Right lobe of liver (tissue), 6 donors: ENCODE results near the gene PDLIM5. TPM values are rescaled to one million over a fixed set of nuclear protein-coding genes. Genes with fewer than 3 reads are reported as not detected.

ENCODE experiments used
- ATAC-seq, 4 donors: fragments of 200-7000 bp; cut with Tn5 transposase; one replicate each; pipeline ENCODE4 v1.9.1; 2020; ENCODE audit warnings: mild to moderate bottlenecking in 4 of 4, moderate library complexity in 4 of 4
- DNase-seq, 3 donors: peaks; one replicate each; pipeline ENCODE4 v3.0.0-alpha.2; 2020
- H3K27ac ChIP-seq, 3 donors: fragments of 200-600 bp; one replicate each; pipeline ENCODE4 v1.8.0; 2022
- H3K27me3 ChIP-seq, 2 donors: fragments of 200-600 bp; one replicate each; pipeline ENCODE4 v1.8.0; 2022
- H3K36me3 ChIP-seq, 4 donors: fragments of 200-600 bp; sonication (generic) in 1 of 4; one replicate each; pipeline versions ENCODE4 v1.5.1 to v1.8.0; 2017 to 2022; ENCODE audit warnings: control low read depth in 1 of 4
- H3K4me1 ChIP-seq, 4 donors: fragments of 200-600 bp; sonication (generic) in 1 of 4; one replicate each; pipeline versions ENCODE4 v1.5.1 to v1.8.0; 2017 to 2022; ENCODE audit warnings: control low read depth in 1 of 4
- H3K4me3 ChIP-seq, 3 donors: fragments of 200-600 bp; one replicate each; pipeline ENCODE4 v1.8.0; 2022
- H3K9me3 ChIP-seq, 4 donors: fragments of 200-600 bp; sonication (generic) in 1 of 4; one replicate each; pipeline versions ENCODE4 v1.5.1 to v1.8.0; 2017 to 2022; ENCODE audit warnings: control low read depth in 1 of 4
- CTCF ChIP-seq, 4 donors: fragments of 200-600 bp in 3 of 4; fragments of 450-650 bp in 1 of 4; IDR thresholded peaks; one replicate each; pipeline versions ENCODE4 v1.5.1 to v1.8.0; 2016 to 2022; ENCODE audit warnings: antibody characterized with exemption in 4 of 4, mild to moderate bottlenecking in 2 of 4
- POLR2A ChIP-seq: fragments of 450-650 bp; IDR thresholded peaks from one replicate; pipeline ENCODE4 v1.6.1; 2017; ENCODE audit warnings: antibody characterized with exemption, mild to moderate bottlenecking
- WGBS: methylation state at CpG from one replicate; pipeline ENCODE4 v1.1.6; 2018; ENCODE audit warnings: low coverage, low lambda C conversion rate; ENCODE audit not compliant: insufficient coverage; ENCODE audit errors: missing lambda C conversion rate; 5-methylcytosine and 5-hydroxymethylcytosine counted together
- intact Hi-C, 2 donors: fragments of 100-400 bp; cut with DNase I; formaldehyde crosslinking; loops; one replicate each; pipeline versions ENCODE4 v1.11.2 to v1.14.1; 2022
- total RNA-seq, 6 experiments: library from RNA; depleted of rRNA in 2 of 6; stranded (reverse); fragments of >200 nt in 2 of 6; fragmentation: NEBNext Ultra II Directional in 3 of 6; extraction: Animal tissue kit (Norgen Biotek cat#: 25700) in 3 of 6; gene quantifications; one replicate each; pipeline versions ENCODE4 v1.1.0 to v1.2.4, GENCODE V29; 2016 to 2023
- donor health status: DM: no; HTN: yes; CAD: no.
- donor health status: DM: no; HTN: no; CAD: no.
- donor health status: DM: no; HTN: no; CAD: no.
- donor health status: DM: no; HTN: yes; CAD: no.
- donor health status: DM: no; HTN: yes; CAD: no.

PDLIM5 gene
- total RNA-seq, 6 experiments from 2014 or later = 71.9 to 135 (median 101) TPM

DNA sequence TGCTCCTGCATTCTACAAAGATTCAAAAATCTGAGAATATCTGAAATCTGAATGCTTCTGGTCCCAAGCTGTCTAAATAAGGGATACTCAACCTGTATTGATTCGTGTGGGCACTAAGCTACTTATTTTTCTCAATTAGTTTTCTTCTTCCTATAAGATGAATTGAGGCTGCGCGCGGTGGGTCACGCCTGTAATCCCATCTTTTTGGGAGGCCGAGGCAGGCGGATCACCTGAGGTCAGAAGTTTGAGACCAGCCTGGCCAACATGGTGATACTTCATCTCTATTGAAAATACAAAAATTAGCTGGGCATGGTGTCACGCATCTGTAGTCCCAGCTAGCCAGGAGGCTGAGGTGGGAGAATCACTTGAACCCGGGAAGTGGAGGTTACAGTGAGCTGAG is 122.3 kb downstream of the PDLIM5 start:
- H3K27me3 ChIP-seq = no peaks in the 10 kb centered on the region
- no peaks in the 10 kb centered on the region for H3K9me3 ChIP-seq
- H3K4me3 ChIP-seq = no peak overlapping the region
- no peak for TF ChIP-seq POLR2A
- peaks cover 0 to 8% (median 3%) of the 10 kb centered on the region in 4 donors for H3K36me3 ChIP-seq
- WGBS = 82% methylated on average over 8 of the region's 9 CpGs
- DNase-seq (no peak), ATAC-seq (no peak)
- intact Hi-C loops = no loop called here
- H3K4me1 ChIP-seq = peaks cover 0 to 22% (median 6%) of the 10 kb centered on the region in 4 donors
- H3K27ac ChIP-seq = no peak overlapping the region

DNA sequence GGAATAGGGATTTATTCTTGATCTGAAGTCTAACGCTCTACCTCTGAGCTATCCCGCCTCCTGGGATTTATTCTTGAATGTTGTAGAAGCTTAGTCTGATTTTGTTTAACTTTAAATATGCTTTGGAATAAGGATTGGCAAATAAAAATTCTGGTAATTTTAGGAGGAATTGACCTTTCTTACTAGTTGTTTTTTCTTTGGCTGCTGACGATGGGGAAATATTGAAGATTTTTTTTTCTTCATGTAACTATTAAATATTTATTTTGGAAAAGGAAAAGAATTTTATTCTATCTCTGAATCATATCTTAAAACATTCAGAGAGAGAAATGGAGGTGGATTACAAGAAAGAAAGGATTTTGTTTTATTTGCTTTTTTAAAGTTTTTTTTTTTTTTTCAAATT is 122.9 kb downstream of the PDLIM5 start:
- no peak for ATAC-seq
- H3K27me3 ChIP-seq = no peaks in the 10 kb centered on the region
- peaks cover 0 to 8% (median 3%) of the 10 kb centered on the region in 4 donors for H3K36me3 ChIP-seq
- DNase-seq = no peak
- TF ChIP-seq CTCF (IDR thresholded peaks at IDR 0.05) (no peak), POLR2A (no peak)
- H3K27ac ChIP-seq = no peak overlapping the region
- no peak overlapping the region for H3K4me3 ChIP-seq
- peaks cover 0 to 22% (median 6%) of the 10 kb centered on the region in 4 donors for H3K4me1 ChIP-seq
- 75% methylated on average over 3 of the region's 3 CpGs for WGBS
- intact Hi-C loops = no loop called here
- no peaks in the 10 kb centered on the region for H3K9me3 ChIP-seq

- ATAC-seq = no peak
- peaks cover 0 to 8% (median 3%) of the 10 kb centered on the region in 4 donors for H3K36me3 ChIP-seq
- peaks cover 0 to 22% (median 6%) of the 10 kb centered on the region in 4 donors for H3K4me1 ChIP-seq
- intact Hi-C loops = no loop called here
- 95% methylated on average over 10 of the region's 10 CpGs for WGBS
- DNase-seq = no peak
- no peaks in the 10 kb centered on the region for H3K9me3 ChIP-seq
- TF ChIP-seq POLR2A = no peak
- no peak for TF ChIP-seq CTCF (IDR thresholded peaks at IDR 0.05)
- no peak overlapping the region for H3K27ac ChIP-seq
- H3K4me3 ChIP-seq = no peak overlapping the region
- no peaks in the 10 kb centered on the region for H3K27me3 ChIP-seq
These were observed 123.9 kb downstream of the PDLIM5 start for GRCh38 chr4:94575652-94576051.

DNA sequence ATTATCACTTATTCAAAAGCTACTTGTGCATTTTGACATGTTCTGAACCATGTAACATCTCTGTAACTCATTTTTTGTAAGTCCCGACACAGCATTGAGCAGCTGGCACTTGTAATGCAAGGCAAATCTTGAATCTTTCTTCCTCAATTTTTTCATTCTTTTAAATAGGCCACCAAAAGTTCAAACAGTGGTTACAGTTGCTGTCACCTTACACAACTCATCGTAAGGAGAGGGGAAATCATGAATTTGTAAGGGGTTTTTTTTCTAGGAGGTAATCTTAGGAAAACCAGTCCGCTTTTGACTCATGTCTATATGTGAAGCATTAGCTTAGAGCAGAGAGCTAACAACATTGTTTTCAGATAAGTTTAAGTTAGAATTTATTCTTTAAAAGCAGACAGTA is 124.5 kb downstream of the PDLIM5 start:
- ATAC-seq = no peak
- intact Hi-C loops = no loop called here
- 53% methylated on average over 3 of the region's 3 CpGs for WGBS

DNA sequence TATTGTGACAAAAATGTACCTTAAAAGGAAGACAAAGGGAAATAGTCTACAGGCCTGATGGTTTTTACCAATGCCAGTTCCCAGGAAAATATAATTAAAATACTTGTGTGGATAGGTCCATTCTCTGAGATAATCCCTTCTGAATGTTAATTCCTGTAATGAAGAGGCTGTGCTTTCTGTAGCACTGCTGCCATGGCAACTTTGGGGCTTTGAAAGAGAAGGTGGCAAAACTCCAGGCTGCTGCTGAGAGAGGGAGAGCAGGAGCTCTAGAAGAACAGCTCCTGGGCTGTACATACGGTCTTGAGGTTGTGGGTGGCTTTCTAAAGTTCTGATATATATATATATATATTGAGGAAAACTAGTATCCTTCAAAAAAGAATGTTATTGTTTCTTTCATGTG is 125.4 kb downstream of the PDLIM5 start:
- DNase-seq (no peak), ATAC-seq (peak in 3 of 4 donors; percentile 20 to 59 (median 31))
- whole genome bisulfite sequencing = 67% methylated on average over 1 of the region's 1 CpG
- TF ChIP-seq POLR2A (no peak), CTCF (IDR thresholded peaks at IDR 0.05) (no peak)
- H3K27me3 ChIP-seq = no peaks in the 10 kb centered on the region
- H3K9me3 ChIP-seq = no peaks in the 10 kb centered on the region
- H3K36me3 ChIP-seq = peaks cover 0 to 8% (median 3%) of the 10 kb centered on the region in 4 donors
- H3K27ac ChIP-seq = no peak overlapping the region
- H3K4me1 ChIP-seq = peaks cover 0 to 15% (median 0%) of the 10 kb centered on the region in 4 donors
- intact Hi-C loops = no loop called here
- no peak overlapping the region for H3K4me3 ChIP-seq

More for the DNA sequence above, 124.5 kb downstream of the PDLIM5 start:
- peaks cover 0 to 22% (median 4%) of the 10 kb centered on the region in 4 donors for H3K4me1 ChIP-seq
- TF ChIP-seq POLR2A (no peak), CTCF (IDR thresholded peaks at IDR 0.05) (no peak)
- peaks cover 0 to 8% (median 3%) of the 10 kb centered on the region in 4 donors for H3K36me3 ChIP-seq
- no peak overlapping the region for H3K27ac ChIP-seq
- H3K9me3 ChIP-seq = no peaks in the 10 kb centered on the region
- DNase-seq = no peak
- no peaks in the 10 kb centered on the region for H3K27me3 ChIP-seq
- no peak overlapping the region for H3K4me3 ChIP-seq
